ENCODE measurements around the gene RACGAP1. TPM values are rescaled to one million over a fixed set of nuclear protein-coding genes. Genes with fewer than 3 reads are reported as not detected.

Gene RACGAP1
- total RNA-seq, 1 experiment from 2014 or later, result 95.3 TPM

- no peak overlapping the region for H3K9ac ChIP-seq (ENCODE audit: low read length)
- ChIA-PET POLR2A (ENCODE audit: unreplicated experiment) (no interaction called here), CTCF (no interaction called here)
- no peak overlapping the region for H3K4me2 ChIP-seq (ENCODE audit: low read length)
- no peaks in the 10 kb centered on the region for H3K36me3 ChIP-seq (ENCODE audit: low read depth, low read length)
- intact Hi-C loops (cut with micrococcal nuclease), result loop anchor here (10.0 kb wide), 2 partner anchors 100 to 190 kb away; no protein-coding TSS in a partner anchor
- H3K79me2 ChIP-seq (ENCODE audit: low read length), result no peaks in the 10 kb centered on the region
- no peak for DNase-seq
- no TSS peak for BruUV-seq (replicated peaks)
- no peak for ATAC-seq
- H2AFZ ChIP-seq (ENCODE audit: low read length), result no peak overlapping the region
- no peaks in the 10 kb centered on the region for H3K9me2 ChIP-seq (replicated peaks; ENCODE audit: low read length)
- H3K27ac ChIP-seq (ENCODE audit: low read length), result no peak overlapping the region
- H3K4me1 ChIP-seq (ENCODE audit: insufficient read depth, low read length), result peaks cover 23% of the 10 kb centered on the region
- no peak overlapping the region for H3K4me3 ChIP-seq (ENCODE audit: low read length)
- H4K20me1 ChIP-seq (ENCODE audit: low read length), result no peaks in the 10 kb centered on the region
- no peaks in the 10 kb centered on the region for H3K9me3 ChIP-seq (ENCODE audit: low read length)
- no peaks in the 10 kb centered on the region for H3F3A ChIP-seq (ENCODE audit: low read length, unreplicated experiment)
- TF ChIP-seq, protein P1, sequence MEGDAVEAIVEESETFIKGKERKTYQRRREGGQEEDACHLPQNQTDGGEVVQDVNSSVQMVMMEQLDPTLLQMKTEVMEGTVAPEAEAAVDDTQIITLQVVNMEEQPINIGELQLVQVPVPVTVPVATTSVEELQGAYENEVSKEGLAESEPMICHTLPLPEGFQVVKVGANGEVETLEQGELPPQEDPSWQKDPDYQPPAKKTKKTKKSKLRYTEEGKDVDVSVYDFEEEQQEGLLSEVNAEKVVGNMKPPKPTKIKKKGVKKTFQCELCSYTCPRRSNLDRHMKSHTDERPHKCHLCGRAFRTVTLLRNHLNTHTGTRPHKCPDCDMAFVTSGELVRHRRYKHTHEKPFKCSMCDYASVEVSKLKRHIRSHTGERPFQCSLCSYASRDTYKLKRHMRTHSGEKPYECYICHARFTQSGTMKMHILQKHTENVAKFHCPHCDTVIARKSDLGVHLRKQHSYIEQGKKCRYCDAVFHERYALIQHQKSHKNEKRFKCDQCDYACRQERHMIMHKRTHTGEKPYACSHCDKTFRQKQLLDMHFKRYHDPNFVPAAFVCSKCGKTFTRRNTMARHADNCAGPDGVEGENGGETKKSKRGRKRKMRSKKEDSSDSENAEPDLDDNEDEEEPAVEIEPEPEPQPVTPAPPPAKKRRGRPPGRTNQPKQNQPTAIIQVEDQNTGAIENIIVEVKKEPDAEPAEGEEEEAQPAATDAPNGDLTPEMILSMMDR (conservative IDR thresholded peaks at IDR 0.05; ENCODE audit: low read depth, low read length), result no peak
- TF ChIP-seq EZH2phosphoT487 (IDR thresholded peaks at IDR 0.05; ENCODE audit: borderline replicate concordance, low read length) (no peak), EZH2 (IDR thresholded peaks at IDR 0.05; ENCODE audit: low read length, unreplicated experiment) (no peak)
- H3K27me3 ChIP-seq (ENCODE audit: low read length), result no peaks in the 10 kb centered on the region
These were observed 60.3 kb downstream of the RACGAP1 start for GRCh38 chr12:49964849-49965624.

DNA sequence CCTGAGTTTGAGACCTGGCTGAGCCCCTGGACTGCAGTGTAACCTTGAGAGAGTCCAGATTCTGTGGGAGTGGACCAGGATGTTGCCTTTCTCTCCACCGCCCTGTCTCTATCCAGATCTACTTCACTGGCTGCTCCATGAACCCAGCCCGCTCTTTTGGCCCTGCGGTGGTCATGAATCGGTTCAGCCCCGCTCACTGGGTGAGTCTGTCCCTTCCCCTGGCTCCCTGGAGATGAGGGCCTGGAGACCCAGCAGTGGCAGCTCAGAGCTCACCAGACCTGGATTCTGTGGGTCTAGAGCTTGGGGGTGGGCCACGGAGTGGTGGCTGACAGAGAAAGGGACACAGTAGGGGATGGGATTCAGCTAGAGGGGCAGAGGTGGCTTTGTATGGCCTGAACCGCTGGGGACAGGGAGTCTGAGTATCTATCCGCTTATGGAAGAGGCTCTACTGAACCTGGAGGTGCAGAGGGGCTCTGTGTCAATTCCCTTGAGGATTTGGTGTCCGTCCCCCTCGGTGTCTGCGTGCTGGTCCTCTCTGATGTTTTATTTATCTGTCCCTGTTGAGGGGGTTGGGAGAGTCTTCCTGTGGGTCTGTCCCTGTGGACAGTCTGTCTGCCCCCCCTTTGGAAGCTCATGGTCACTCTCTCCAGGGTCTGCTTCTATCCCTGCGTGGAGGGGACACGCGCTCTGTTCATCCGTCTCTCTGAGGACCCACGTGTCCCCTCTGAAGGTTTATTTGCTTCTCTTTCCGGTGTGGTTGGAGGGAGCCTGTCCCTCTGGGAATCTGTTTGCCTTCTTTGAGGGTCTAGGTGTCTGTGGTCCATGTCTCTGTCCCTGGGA, 61.1 kb downstream of the RACGAP1 start:
- no peak overlapping the region for H2AFZ ChIP-seq (ENCODE audit: low read length)
- H3K27ac ChIP-seq (ENCODE audit: low read length), result no peak overlapping the region
- ChIA-PET POLR2A (ENCODE audit: unreplicated experiment) (no interaction called here), CTCF (interaction anchor here (1.8 kb wide), 1 partner anchor 19 kb away, joined by 4 read pairs; no protein-coding TSS in a partner anchor)
- no peaks in the 10 kb centered on the region for H3K27me3 ChIP-seq (ENCODE audit: low read length)
- no peak overlapping the region for H3K4me3 ChIP-seq (ENCODE audit: low read length)
- ATAC-seq (no peak), DNase-seq (no peak)
- no peak overlapping the region for H3K4me2 ChIP-seq (ENCODE audit: low read length)
- no peaks in the 10 kb centered on the region for H3F3A ChIP-seq (ENCODE audit: low read length, unreplicated experiment)
- no peaks in the 10 kb centered on the region for H3K9me3 ChIP-seq (ENCODE audit: low read length)
- no TSS peak for BruUV-seq (replicated peaks)
- no peaks in the 10 kb centered on the region for H3K36me3 ChIP-seq (ENCODE audit: low read depth, low read length)
- no peaks in the 10 kb centered on the region for H3K79me2 ChIP-seq (ENCODE audit: low read length)
- TF ChIP-seq, protein P1 (conservative IDR thresholded peaks at IDR 0.05; ENCODE audit: low read depth, low read length), result no peak
- no peak for TF ChIP-seq EZH2 (IDR thresholded peaks at IDR 0.05; ENCODE audit: low read length, unreplicated experiment)
- no peak for TF ChIP-seq EZH2phosphoT487 (IDR thresholded peaks at IDR 0.05; ENCODE audit: borderline replicate concordance, low read length)
- no peaks in the 10 kb centered on the region for H4K20me1 ChIP-seq (ENCODE audit: low read length)
- intact Hi-C loops (cut with micrococcal nuclease), result loop anchor here (10.0 kb wide), 2 partner anchors 99 to 189 kb away; no protein-coding TSS in a partner anchor
- H3K9ac ChIP-seq (ENCODE audit: low read length), result no peak overlapping the region
- peaks cover 31% of the 10 kb centered on the region for H3K4me1 ChIP-seq (ENCODE audit: insufficient read depth, low read length)
- H3K9me2 ChIP-seq (replicated peaks; ENCODE audit: low read length), result no peaks in the 10 kb centered on the region

All from PC-3 (cell line).